Measurements from ENCODE around the gene ADORA3. TPM values are rescaled to one million over a fixed set of nuclear protein-coding genes. Genes with fewer than 3 reads are reported as not detected.
A peak's percentile ranks its signal among the peaks of the same experiment; 100 is the strongest.

Gene ADORA3
- total RNA-seq, 1 donor from 2014 or later = not detected

GRCh38 chr1:111488669-111489068 lies 14.8 kb downstream of the ADORA3 start:
- Mint-ChIP-seq H3K4me1 (ENCODE audit: unreplicated experiment) (peaks cover 12% of the 10 kb centered on the region), H3K36me3 (ENCODE audit: unreplicated experiment) (no peaks in the 10 kb centered on the region), H3K27ac (ENCODE audit: unreplicated experiment) (no peak overlapping the region), H3K4me3 (ENCODE audit: unreplicated experiment) (no peak overlapping the region), H3K9me3 (ENCODE audit: unreplicated experiment) (no peaks in the 10 kb centered on the region), H3K27me3 (ENCODE audit: unreplicated experiment) (peaks cover 21% of the 10 kb centered on the region)
- DNase-seq (ENCODE audit: extremely low spot score, unreplicated experiment) = no peak
- no peak for TF ChIP-seq CTCF (IDR thresholded peaks at IDR 0.05)

GRCh38 chr1:111487133-111487532 lies 16.3 kb downstream of the ADORA3 start:
- Mint-ChIP-seq H3K36me3 (ENCODE audit: unreplicated experiment) (no peaks in the 10 kb centered on the region), H3K9me3 (ENCODE audit: unreplicated experiment) (no peaks in the 10 kb centered on the region), H3K27ac (ENCODE audit: unreplicated experiment) (no peak overlapping the region), H3K4me3 (ENCODE audit: unreplicated experiment) (no peak overlapping the region), H3K4me1 (ENCODE audit: unreplicated experiment) (peaks cover 12% of the 10 kb centered on the region), H3K27me3 (ENCODE audit: unreplicated experiment) (peaks cover 15% of the 10 kb centered on the region)
- peak; percentile 7 for DNase-seq (ENCODE audit: extremely low spot score, unreplicated experiment)
- no peak for TF ChIP-seq CTCF (IDR thresholded peaks at IDR 0.05)

GRCh38 chr1:111486431-111486830 lies 17.0 kb downstream of the ADORA3 start:
- Mint-ChIP-seq H3K4me3 (ENCODE audit: unreplicated experiment) (no peak overlapping the region), H3K9me3 (ENCODE audit: unreplicated experiment) (no peaks in the 10 kb centered on the region), H3K27me3 (ENCODE audit: unreplicated experiment) (peaks cover 10% of the 10 kb centered on the region), H3K4me1 (ENCODE audit: unreplicated experiment) (peaks cover 12% of the 10 kb centered on the region), H3K27ac (ENCODE audit: unreplicated experiment) (no peak overlapping the region), H3K36me3 (ENCODE audit: unreplicated experiment) (no peaks in the 10 kb centered on the region)
- DNase-seq (ENCODE audit: extremely low spot score, unreplicated experiment) = no peak
- no peak for TF ChIP-seq CTCF (IDR thresholded peaks at IDR 0.05)

- Mint-ChIP-seq H3K4me3 (ENCODE audit: unreplicated experiment) (no peak overlapping the region), H3K9me3 (ENCODE audit: unreplicated experiment) (no peaks in the 10 kb centered on the region), H3K27me3 (ENCODE audit: unreplicated experiment) (peaks cover 5% of the 10 kb centered on the region), H3K36me3 (ENCODE audit: unreplicated experiment) (no peaks in the 10 kb centered on the region), H3K4me1 (ENCODE audit: unreplicated experiment) (peaks cover 12% of the 10 kb centered on the region), H3K27ac (ENCODE audit: unreplicated experiment) (peak overlapping the region; percentile 63)
- no peak for DNase-seq (ENCODE audit: extremely low spot score, unreplicated experiment)
- no peak for TF ChIP-seq CTCF (IDR thresholded peaks at IDR 0.05)
These were observed 18.9 kb downstream of the ADORA3 start for GRCh38 chr1:111484391-111485026.

- Mint-ChIP-seq H3K4me1 (ENCODE audit: unreplicated experiment) (peaks cover 12% of the 10 kb centered on the region), H3K9me3 (ENCODE audit: unreplicated experiment) (no peaks in the 10 kb centered on the region), H3K36me3 (ENCODE audit: unreplicated experiment) (no peaks in the 10 kb centered on the region), H3K4me3 (ENCODE audit: unreplicated experiment) (no peak overlapping the region), H3K27me3 (ENCODE audit: unreplicated experiment) (peaks cover 5% of the 10 kb centered on the region), H3K27ac (ENCODE audit: unreplicated experiment) (no peak overlapping the region)
- TF ChIP-seq CTCF (IDR thresholded peaks at IDR 0.05) = no peak
- DNase-seq (ENCODE audit: extremely low spot score, unreplicated experiment) = no peak
These were observed 19.6 kb downstream of the ADORA3 start for GRCh38 chr1:111483876-111484275.

Data from osteocyte (in vitro differentiated cells).